Stomach (tissue), 9 donors: ENCODE measurements around the gene TMEM44. TPM values are rescaled to one million over a fixed set of nuclear protein-coding genes. Genes with fewer than 3 reads are reported as not detected.

ENCODE experiments used
- DNase-seq, 2 donors: peaks; one replicate each; pipeline versions ENCODE4 v3.0.0 to v3.0.0-alpha.2; 2013 to 2019
- H3K27ac ChIP-seq, 5 donors: fragments of 200-600 bp in 4 of 5; sonication (generic) in 4 of 5; one replicate each; pipeline ENCODE4 v1.5.1; 2013 to 2019; ENCODE audit warnings: mild to moderate bottlenecking in 1 of 5, moderate library complexity in 1 of 5
- H3K27me3 ChIP-seq, 3 donors: fragments of 200-600 bp; sonication (generic); one replicate each; pipeline ENCODE4 v1.5.1; 2017 to 2019; ENCODE audit warnings: mixed run types in 1 of 3
- H3K36me3 ChIP-seq, 4 donors: fragments of 200-600 bp; sonication (generic); 1 replicate in 3 of 4; 2 replicates in 1 of 4; pipeline ENCODE4 v1.5.1; 2016 to 2019
- H3K4me1 ChIP-seq, 4 donors: fragments of 200-600 bp; sonication (generic); one replicate each; pipeline ENCODE4 v1.5.1; 2016 to 2019
- H3K4me3 ChIP-seq, 4 donors: fragments of 200-600 bp; sonication (generic) in 3 of 4; one replicate each; pipeline ENCODE4 v1.5.1; 2016 to 2019; ENCODE audit warnings: mild to moderate bottlenecking in 1 of 4
- H3K9me3 ChIP-seq, 4 donors: fragments of 200-600 bp; sonication (generic); one replicate each; pipeline ENCODE4 v1.5.1; 2016 to 2019
- EP300 ChIP-seq: sonication (generic); formaldehyde crosslinking; IDR thresholded peaks from one replicate; pipeline ENCODE4 v1.6.1; 2017; ENCODE audit warnings: antibody characterized with exemption
- POLR2A ChIP-seq, 4 donors: fragments of 450-650 bp; IDR thresholded peaks; one replicate each; pipeline ENCODE4 v1.6.1; 2016; ENCODE audit warnings: antibody characterized with exemption in 4 of 4, control low read depth in 2 of 4, mild to moderate bottlenecking in 1 of 4, moderate library complexity in 1 of 4
- POLR2AphosphoS5 ChIP-seq, 3 donors: sonication (generic); formaldehyde crosslinking; IDR thresholded peaks; one replicate each; pipeline ENCODE4 v1.6.1; 2016; ENCODE audit warnings: antibody characterized with exemption in 3 of 3
- WGBS, 5 donors: extraction: QIAGEN DNeasy Blood & Tissue Kit in 3 of 5; methylation state at CpG; one replicate each; pipeline versions ENCODE4 v1.1.5 to v1.1.7; 2013 to 2018; 5-methylcytosine and 5-hydroxymethylcytosine counted together
- intact Hi-C: fragments of 100-400 bp; cut with DNase I; formaldehyde crosslinking; loops from one replicate; pipeline ENCODE4 v1.15.1; 2023; ENCODE audit warnings: low total_unique reads
- polyA plus RNA-seq, 3 donors: library from polyadenylated mRNA; stranded (reverse); fragments of 200-250 nt; gene quantifications; one replicate each; pipeline ENCODE4 v1.2.3, GENCODE V29; 2013
- total RNA-seq, 5 donors: library from RNA; depleted of rRNA; stranded (reverse); fragments of >200 nt; gene quantifications; one replicate each; pipeline versions ENCODE4 v1.1.0 to v1.2.3, GENCODE V29; 2014 to 2016
- TF ChIP-seq, protein P1 (sequence below), 7 experiments: fragments of 450-650 bp in 4 of 7; fragments of 200-600 bp in 3 of 7; sonication (generic) in 3 of 7; IDR thresholded peaks; one replicate each; pipeline ENCODE4 v1.5.1; 2016 to 2019; ENCODE audit warnings: antibody characterized with exemption in 7 of 7, control low read depth in 2 of 7, mild to moderate bottlenecking in 1 of 7
- donor health status: healthy with polysubstance abuse.
- donor health status: Bipolar disorder and iron deficiency.
- donor health status: healthy.

The TMEM44 gene
- total and polyA plus RNA-seq, 8 donors: 4.4 to 352 (median 9.4) TPM; not detected in 1

GRCh38 chr3:194618858-194619608, 14.2 kb downstream of the TMEM44 start:
- Histone ChIP-seq H3K9me3 (no peaks in the 10 kb centered on the region), H3K4me1 (peaks cover 0 to 5% (median 0%) of the 10 kb centered on the region in 4 donors), H3K27ac (no peak overlapping the region), H3K36me3 (peaks cover 0 to 31% (median 22%) of the 10 kb centered on the region in 4 donors), H3K4me3 (no peak overlapping the region), H3K27me3 (no peaks in the 10 kb centered on the region)
- WGBS, 5 donors: 81 to 90% (median 84%) methylated on average over 21 to 23 of the region's 23 CpGs
- DNase-seq: no peak
- intact Hi-C loops: no loop called here
- TF ChIP-seq POLR2A (IDR thresholded peaks at IDR 0.05) (no peak), POLR2AphosphoS5 (IDR thresholded peaks at IDR 0.05) (no peak), EP300 (no peak)
- TF ChIP-seq, protein P1, sequence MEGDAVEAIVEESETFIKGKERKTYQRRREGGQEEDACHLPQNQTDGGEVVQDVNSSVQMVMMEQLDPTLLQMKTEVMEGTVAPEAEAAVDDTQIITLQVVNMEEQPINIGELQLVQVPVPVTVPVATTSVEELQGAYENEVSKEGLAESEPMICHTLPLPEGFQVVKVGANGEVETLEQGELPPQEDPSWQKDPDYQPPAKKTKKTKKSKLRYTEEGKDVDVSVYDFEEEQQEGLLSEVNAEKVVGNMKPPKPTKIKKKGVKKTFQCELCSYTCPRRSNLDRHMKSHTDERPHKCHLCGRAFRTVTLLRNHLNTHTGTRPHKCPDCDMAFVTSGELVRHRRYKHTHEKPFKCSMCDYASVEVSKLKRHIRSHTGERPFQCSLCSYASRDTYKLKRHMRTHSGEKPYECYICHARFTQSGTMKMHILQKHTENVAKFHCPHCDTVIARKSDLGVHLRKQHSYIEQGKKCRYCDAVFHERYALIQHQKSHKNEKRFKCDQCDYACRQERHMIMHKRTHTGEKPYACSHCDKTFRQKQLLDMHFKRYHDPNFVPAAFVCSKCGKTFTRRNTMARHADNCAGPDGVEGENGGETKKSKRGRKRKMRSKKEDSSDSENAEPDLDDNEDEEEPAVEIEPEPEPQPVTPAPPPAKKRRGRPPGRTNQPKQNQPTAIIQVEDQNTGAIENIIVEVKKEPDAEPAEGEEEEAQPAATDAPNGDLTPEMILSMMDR (IDR thresholded peaks at IDR 0.05): no peak

- Histone ChIP-seq H3K9me3 (no peaks in the 10 kb centered on the region), H3K27ac (no peak overlapping the region), H3K4me1 (peaks cover 0 to 5% (median 0%) of the 10 kb centered on the region in 4 donors), H3K4me3 (no peak overlapping the region), H3K36me3 (peaks cover 0 to 26% (median 15%) of the 10 kb centered on the region in 4 donors), H3K27me3 (no peaks in the 10 kb centered on the region)
- TF ChIP-seq, protein P1 (IDR thresholded peaks at IDR 0.05): no peak
- TF ChIP-seq POLR2A (IDR thresholded peaks at IDR 0.05) (no peak), EP300 (no peak), POLR2AphosphoS5 (IDR thresholded peaks at IDR 0.05) (no peak)
- intact Hi-C loops: no loop called here
- 84 to 92% (median 86%) methylated on average over 9 of the region's 9 CpGs for WGBS, 5 donors
- DNase-seq: no peak
Measured at GRCh38 chr3:194617827-194618226, 15.4 kb downstream of the TMEM44 start.

GRCh38 chr3:194617143-194617671, 16.0 kb downstream of the TMEM44 start:
- 91 to 96% (median 95%) methylated on average over 13 to 14 of the region's 14 CpGs for WGBS, 5 donors
- intact Hi-C loops: no loop called here
- Histone ChIP-seq H3K36me3 (peaks cover 0 to 24% (median 15%) of the 10 kb centered on the region in 4 donors), H3K27me3 (no peaks in the 10 kb centered on the region), H3K4me1 (peaks cover 0 to 5% (median 0%) of the 10 kb centered on the region in 4 donors), H3K4me3 (no peak overlapping the region), H3K27ac (no peak overlapping the region), H3K9me3 (no peaks in the 10 kb centered on the region)
- TF ChIP-seq EP300: no peak
- TF ChIP-seq POLR2AphosphoS5 (IDR thresholded peaks at IDR 0.05): no peak
- TF ChIP-seq POLR2A (IDR thresholded peaks at IDR 0.05): no peak
- TF ChIP-seq, protein P1 (IDR thresholded peaks at IDR 0.05): no peak
- DNase-seq: no peak

GRCh38 chr3:194615226-194615625, 18.0 kb downstream of the TMEM44 start:
- Histone ChIP-seq H3K27ac (no peak overlapping the region), H3K9me3 (no peaks in the 10 kb centered on the region), H3K27me3 (no peaks in the 10 kb centered on the region), H3K4me3 (no peak overlapping the region), H3K36me3 (peaks cover 0 to 24% (median 15%) of the 10 kb centered on the region in 4 donors), H3K4me1 (no peaks in the 10 kb centered on the region)
- DNase-seq: no peak
- TF ChIP-seq POLR2AphosphoS5 (IDR thresholded peaks at IDR 0.05): no peak
- no peak for TF ChIP-seq EP300
- no peak for TF ChIP-seq POLR2A (IDR thresholded peaks at IDR 0.05)
- TF ChIP-seq, protein P1 (IDR thresholded peaks at IDR 0.05): no peak
- intact Hi-C loops: no loop called here
- WGBS, 5 donors: 87 to 93% (median 90%) methylated on average over 11 of the region's 11 CpGs
